Esophagus muscularis mucosa (tissue), 4 donors: ENCODE results near the gene WBP1L. TPM values are rescaled to one million over a fixed set of nuclear protein-coding genes. Genes with fewer than 3 reads are reported as not detected.
"Not testable (repeated sequence)": the region's sequence is repeated elsewhere in the genome, so short reads cannot be mapped to it uniquely, and the experiment has no call there.

Experiments
- DNase-seq: peaks from one replicate; pipeline ENCODE4 v3.0.0-alpha.2; 2017; ENCODE audit errors: extremely low spot score
- H3K27ac ChIP-seq, 4 donors: fragments of 200-600 bp; sonication (generic); replicated peaks in 1 of 4; 1 replicate in 3 of 4; 2 replicates in 1 of 4; pipeline ENCODE4 v1.5.1; 2016 to 2019; ENCODE audit warnings: mild to moderate bottlenecking in 1 of 4
- H3K27me3 ChIP-seq, 4 donors: fragments of 200-600 bp; sonication (generic); one replicate each; pipeline versions ENCODE4 v1.5.1 to v1.6.0; 2016 to 2019
- H3K36me3 ChIP-seq, 4 donors: fragments of 200-600 bp; sonication (generic); one replicate each; pipeline ENCODE4 v1.5.1; 2016 to 2019
- H3K4me1 ChIP-seq, 4 donors: fragments of 200-600 bp; sonication (generic); one replicate each; pipeline ENCODE4 v1.5.1; 2016 to 2019
- H3K4me3 ChIP-seq, 4 donors: fragments of 200-600 bp; sonication (generic); 1 replicate in 2 of 4; 2 replicates in 2 of 4; pipeline ENCODE4 v1.5.1; 2016 to 2019; ENCODE audit warnings: mild to moderate bottlenecking in 4 of 4, moderate library complexity in 1 of 4
- H3K9me3 ChIP-seq, 4 donors: fragments of 200-600 bp; sonication (generic); 1 replicate in 3 of 4; 2 replicates in 1 of 4; pipeline ENCODE4 v1.5.1; 2016 to 2019
- EP300 ChIP-seq: sonication (generic); formaldehyde crosslinking; IDR thresholded peaks from one replicate; pipeline ENCODE4 v1.6.1; 2017; ENCODE audit warnings: antibody characterized with exemption
- POLR2A ChIP-seq: fragments of 450-650 bp; IDR thresholded peaks from one replicate; pipeline ENCODE4 v1.6.1; 2017; ENCODE audit warnings: antibody characterized with exemption, moderate library complexity, mild to moderate bottlenecking, low read depth
- POLR2AphosphoS5 ChIP-seq, 2 donors: sonication (generic); formaldehyde crosslinking; IDR thresholded peaks; one replicate each; pipeline ENCODE4 v1.6.1; 2017; ENCODE audit warnings: antibody characterized with exemption in 2 of 2
- WGBS: methylation state at CpG from one replicate; pipeline ENCODE4 v1.1.5; 2018; 5-methylcytosine and 5-hydroxymethylcytosine counted together
- intact Hi-C: fragments of 100-400 bp; cut with DNase I; formaldehyde crosslinking; loops from one replicate; pipeline ENCODE4 v1.15.1; 2023
- total RNA-seq, 4 donors: library from RNA; depleted of rRNA; stranded (reverse); fragments of >200 nt; gene quantifications; one replicate each; pipeline versions ENCODE4 v1.1.0 to v1.2.1, GENCODE V29; 2016
- TF ChIP-seq, protein P1 (sequence below), 3 experiments: fragments of 200-600 bp in 2 of 3; fragments of 450-650 bp in 1 of 3; sonication (generic) in 2 of 3; IDR thresholded peaks; one replicate each; pipeline ENCODE4 v1.5.1; 2017 to 2019; ENCODE audit warnings: antibody characterized with exemption in 3 of 3, mild to moderate bottlenecking in 2 of 3, moderate library complexity in 1 of 3

WBP1L gene
- total RNA-seq, 4 donors from 2014 or later = 88.5 to 147 (median 112) TPM

- peak; percentile 32 to 75 for TF ChIP-seq POLR2AphosphoS5 (IDR thresholded peaks at IDR 0.05)
- intact Hi-C loops, H3K4me3 ChIP-seq, H3K36me3 ChIP-seq, H3K9me3 ChIP-seq, H3K27me3 ChIP-seq, DNase-seq: not testable (repeated sequence)
- Histone ChIP-seq H3K27ac (peak overlapping the region; percentile 63 to 79 (median 74)), H3K4me1 (peaks cover 12 to 95% (median 71%) of the 10 kb centered on the region in 4 donors)
- 31% methylated on average over 12 of the region's 12 CpGs for WGBS
Observed at GRCh38 chr10:102758933-102759262, 15.2 kb downstream of the WBP1L start.

DNA sequence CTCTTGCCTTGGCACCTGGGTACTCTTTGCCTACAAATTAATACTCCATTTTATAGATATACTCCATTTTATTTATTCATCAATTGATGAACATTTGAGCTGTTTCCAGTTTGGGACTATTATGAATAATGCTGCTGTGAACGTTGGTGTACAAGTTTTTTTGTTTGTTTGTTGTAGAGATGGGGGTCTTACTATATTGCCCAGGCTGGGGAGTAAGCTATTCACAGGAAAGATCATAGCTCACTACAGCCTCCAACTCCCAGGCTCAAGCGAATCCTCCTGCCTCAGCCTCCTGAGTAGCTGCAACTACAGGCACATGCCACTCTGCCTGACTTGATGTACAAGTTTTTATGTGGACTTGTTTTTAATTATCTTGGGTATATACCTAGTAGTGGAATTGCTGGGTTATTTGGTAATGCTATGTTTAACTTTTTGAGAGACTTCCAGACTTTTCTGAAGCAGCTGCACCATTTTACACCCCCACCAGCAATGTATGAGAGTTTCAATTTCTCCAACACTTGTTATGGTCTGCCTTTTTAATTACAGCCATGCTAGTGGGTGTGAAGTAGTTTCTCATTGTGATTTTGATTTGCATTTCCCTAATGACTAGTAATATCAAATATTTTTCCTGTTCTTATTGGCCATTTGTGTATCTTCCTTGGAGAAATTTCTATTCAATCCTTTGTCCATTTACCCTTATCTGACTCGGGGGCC lies 15.9 kb downstream of the WBP1L start:
- Histone ChIP-seq H3K36me3 (peaks cover 0 to 8% (median 4%) of the 10 kb centered on the region in 4 donors), H3K27ac (peak overlapping the region; percentile 40 to 79 (median 74)), H3K4me3 (no peak overlapping the region), H3K27me3 (no peaks in the 10 kb centered on the region), H3K4me1 (peaks cover 7 to 95% (median 71%) of the 10 kb centered on the region in 4 donors), H3K9me3 (no peaks in the 10 kb centered on the region)
- intact Hi-C loops = no loop called here
- no peak for DNase-seq
- TF ChIP-seq, protein P1, sequence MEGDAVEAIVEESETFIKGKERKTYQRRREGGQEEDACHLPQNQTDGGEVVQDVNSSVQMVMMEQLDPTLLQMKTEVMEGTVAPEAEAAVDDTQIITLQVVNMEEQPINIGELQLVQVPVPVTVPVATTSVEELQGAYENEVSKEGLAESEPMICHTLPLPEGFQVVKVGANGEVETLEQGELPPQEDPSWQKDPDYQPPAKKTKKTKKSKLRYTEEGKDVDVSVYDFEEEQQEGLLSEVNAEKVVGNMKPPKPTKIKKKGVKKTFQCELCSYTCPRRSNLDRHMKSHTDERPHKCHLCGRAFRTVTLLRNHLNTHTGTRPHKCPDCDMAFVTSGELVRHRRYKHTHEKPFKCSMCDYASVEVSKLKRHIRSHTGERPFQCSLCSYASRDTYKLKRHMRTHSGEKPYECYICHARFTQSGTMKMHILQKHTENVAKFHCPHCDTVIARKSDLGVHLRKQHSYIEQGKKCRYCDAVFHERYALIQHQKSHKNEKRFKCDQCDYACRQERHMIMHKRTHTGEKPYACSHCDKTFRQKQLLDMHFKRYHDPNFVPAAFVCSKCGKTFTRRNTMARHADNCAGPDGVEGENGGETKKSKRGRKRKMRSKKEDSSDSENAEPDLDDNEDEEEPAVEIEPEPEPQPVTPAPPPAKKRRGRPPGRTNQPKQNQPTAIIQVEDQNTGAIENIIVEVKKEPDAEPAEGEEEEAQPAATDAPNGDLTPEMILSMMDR (IDR thresholded peaks at IDR 0.05) = no peak
- TF ChIP-seq POLR2A (no peak), EP300 (no peak), POLR2AphosphoS5 (IDR thresholded peaks at IDR 0.05) (no peak)
- 91% methylated on average over 3 of the region's 3 CpGs for WGBS

DNA sequence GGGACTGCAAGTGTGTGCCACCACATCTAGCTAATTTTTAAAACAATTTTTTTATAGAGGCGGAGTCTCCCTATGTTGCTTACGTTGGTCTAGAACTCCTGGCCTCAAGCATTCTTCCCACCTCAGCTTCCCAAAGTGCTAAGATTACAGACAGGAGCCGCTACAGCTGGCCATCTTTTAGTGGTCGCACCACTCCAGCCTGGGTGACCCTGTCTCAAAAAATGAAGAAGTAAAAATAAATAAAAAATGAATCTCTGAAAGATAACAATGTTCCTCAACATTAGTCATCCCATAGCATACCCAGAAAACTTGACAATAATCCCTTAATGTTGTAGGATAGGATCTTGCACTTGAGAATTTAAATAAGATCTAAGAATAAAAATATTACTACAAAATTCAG lies 18.2 kb downstream of the WBP1L start:
- H3K27ac ChIP-seq = peak overlapping the region in 2 of 4 donors; percentile 33 to 71
- intact Hi-C loops = no loop called here
- no peak for DNase-seq
- WGBS = 95% methylated on average over 4 of the region's 4 CpGs
- H3K4me1 ChIP-seq = peaks cover 19 to 97% (median 75%) of the 10 kb centered on the region in 4 donors
- H3K9me3 ChIP-seq = no peaks in the 10 kb centered on the region
- no peaks in the 10 kb centered on the region for H3K27me3 ChIP-seq
- TF ChIP-seq POLR2A (no peak), POLR2AphosphoS5 (IDR thresholded peaks at IDR 0.05) (no peak), EP300 (no peak)
- TF ChIP-seq, protein P1 (IDR thresholded peaks at IDR 0.05) = no peak
- H3K36me3 ChIP-seq = peaks cover 0 to 12% (median 4%) of the 10 kb centered on the region in 4 donors
- no peak overlapping the region for H3K4me3 ChIP-seq

DNA sequence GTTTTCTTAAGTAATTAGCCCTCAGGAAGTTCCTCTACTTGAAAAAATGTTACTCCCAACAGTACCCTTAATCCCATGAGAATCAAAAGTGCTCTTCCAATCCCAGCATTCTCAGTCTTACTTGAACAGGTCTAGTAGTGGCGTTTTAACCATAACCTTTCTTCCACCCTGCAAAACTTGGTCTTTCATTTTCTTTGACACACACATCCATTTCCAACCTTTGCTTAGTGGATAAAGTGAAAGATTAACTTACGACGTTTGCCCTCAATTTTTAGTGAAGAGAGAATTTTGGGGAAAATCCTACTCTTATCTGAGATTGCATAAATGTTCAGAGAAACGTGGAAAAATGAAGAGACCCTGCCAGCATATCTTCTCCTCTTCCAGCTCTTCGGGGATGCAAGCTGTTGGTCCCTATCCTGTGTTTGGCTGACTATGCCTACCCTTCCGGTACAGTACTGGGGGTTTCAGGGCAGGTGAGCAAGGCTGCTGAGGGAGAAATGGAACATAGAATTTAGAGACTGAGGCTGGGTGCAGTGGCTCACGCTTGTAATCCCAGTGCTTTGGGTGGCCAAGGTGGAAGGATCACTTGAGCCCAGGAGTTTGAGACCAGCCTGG lies 18.8 kb downstream of the WBP1L start:
- no peaks in the 10 kb centered on the region for H3K9me3 ChIP-seq
- 75% methylated on average over 7 of the region's 7 CpGs for WGBS
- intact Hi-C loops = no loop called here
- no peak for TF ChIP-seq POLR2AphosphoS5 (IDR thresholded peaks at IDR 0.05)
- TF ChIP-seq EP300 = no peak
- TF ChIP-seq, protein P1 (IDR thresholded peaks at IDR 0.05) = no peak
- no peak for TF ChIP-seq POLR2A
- H3K4me3 ChIP-seq = no peak overlapping the region
- peaks cover 0 to 12% (median 4%) of the 10 kb centered on the region in 4 donors for H3K36me3 ChIP-seq
- DNase-seq = no peak
- H3K27me3 ChIP-seq = no peaks in the 10 kb centered on the region
- H3K27ac ChIP-seq = peak overlapping the region in 3 of 4 donors; percentile 22 to 33 (median 28)
- peaks cover 23 to 97% (median 77%) of the 10 kb centered on the region in 4 donors for H3K4me1 ChIP-seq

- H3K4me1 ChIP-seq = peaks cover 25 to 98% (median 80%) of the 10 kb centered on the region in 4 donors
Observed at GRCh38 chr10:102763037-102763607, 19.4 kb downstream of the WBP1L start.

More at GRCh38 chr10:102763037-102763607, 19.4 kb downstream of the WBP1L start:
- DNase-seq = no peak
- no peak for TF ChIP-seq POLR2AphosphoS5 (IDR thresholded peaks at IDR 0.05)
- TF ChIP-seq EP300 = no peak
- TF ChIP-seq, protein P1 (IDR thresholded peaks at IDR 0.05) = no peak
- no peak for TF ChIP-seq POLR2A
- Histone ChIP-seq H3K27ac (peak overlapping the region; percentile 22 to 64 (median 42)), H3K4me3 (no peak overlapping the region), H3K36me3 (peaks cover 0 to 12% (median 4%) of the 10 kb centered on the region in 4 donors), H3K27me3 (no peaks in the 10 kb centered on the region), H3K9me3 (no peaks in the 10 kb centered on the region)
- intact Hi-C loops = no loop called here
- 79% methylated on average over 7 of the region's 7 CpGs for WGBS
